HG03342 (cell line): ENCODE data around the gene STK32C.
"Not testable (repeated sequence)": the region's sequence is repeated elsewhere in the genome, so short reads cannot be mapped to it uniquely, and the experiment has no call there.

ENCODE experiments used
- ATAC-seq: cut with Tn5 transposase; IDR thresholded peaks from one replicate; pipeline ENCODE4 v1.9.1; 2021; ENCODE audit warnings: mild to moderate bottlenecking, moderate library complexity; ENCODE audit not compliant: unreplicated experiment

Gene STK32C

GRCh38 chr10:132302421-132303310, 5.1 kb downstream of the STK32C start:
- ATAC-seq: no peak

- no peak for ATAC-seq
These were observed 6.1 kb downstream of the STK32C start for GRCh38 chr10:132301371-132302330.

GRCh38 chr10:132300582-132300981, 7.2 kb downstream of the STK32C start:
- no peak for ATAC-seq

- no peak for ATAC-seq
These were observed 8.1 kb downstream of the STK32C start for GRCh38 chr10:132299371-132300336.

- no peak for ATAC-seq
These were observed 9.5 kb downstream of the STK32C start for GRCh38 chr10:132298038-132298881.

GRCh38 chr10:132297526-132297925, 10.2 kb downstream of the STK32C start:
- no peak for ATAC-seq

- no peak for ATAC-seq
These were observed 10.9 kb downstream of the STK32C start for GRCh38 chr10:132296666-132297443.

- not testable (repeated sequence) for ATAC-seq
These were observed 12.3 kb downstream of the STK32C start for GRCh38 chr10:132295481-132295880.

- no peak for ATAC-seq
These were observed 13.0 kb downstream of the STK32C start for GRCh38 chr10:132294561-132295318.

GRCh38 chr10:132293813-132294520, 13.8 kb downstream of the STK32C start:
- ATAC-seq: no peak

GRCh38 chr10:132293201-132293812, 14.4 kb downstream of the STK32C start:
- ATAC-seq: no peak

GRCh38 chr10:132292287-132293200, 15.2 kb downstream of the STK32C start:
- ATAC-seq: no peak

- ATAC-seq: no peak
These were observed 15.9 kb downstream of the STK32C start for GRCh38 chr10:132291826-132292225.

GRCh38 chr10:132290631-132291030, 17.1 kb downstream of the STK32C start:
- no peak for ATAC-seq

- no peak for ATAC-seq
These were observed 18.3 kb downstream of the STK32C start for GRCh38 chr10:132289439-132289838.
